Measurements from ENCODE around the gene EIF4E1B. TPM values are rescaled to one million over a fixed set of nuclear protein-coding genes. Genes with fewer than 3 reads are reported as not detected.

EIF4E1B gene
- polyA plus RNA-seq, 1 donor from 2014 or later, result 0.82 TPM

- H3K36me3 ChIP-seq (ENCODE audit: insufficient read depth, low read length), result no peaks in the 10 kb centered on the region
- no peak overlapping the region for H3K27ac ChIP-seq (ENCODE audit: low read length)
- H3F3A ChIP-seq (ENCODE audit: insufficient read depth, low read length, poor library complexity, severe bottlenecking), result no peaks in the 10 kb centered on the region
- H2AFZ ChIP-seq (ENCODE audit: low read depth, low read length), result no peak overlapping the region
- H3K27me3 ChIP-seq (ENCODE audit: insufficient read depth, low read depth, low read length), result no peaks in the 10 kb centered on the region
- no peak overlapping the region for H3K9ac ChIP-seq (ENCODE audit: low read length)
- H3K9me3 ChIP-seq (ENCODE audit: low read length), result no peaks in the 10 kb centered on the region
- TF ChIP-seq TAF1 (IDR thresholded peaks at IDR 0.05; ENCODE audit: low read depth), result no peak
- TF ChIP-seq MXI1 (conservative IDR thresholded peaks at IDR 0.05; ENCODE audit: poor library complexity, severe bottlenecking), result no peak
- TF ChIP-seq EP300 (conservative IDR thresholded peaks at IDR 0.05; ENCODE audit: poor library complexity, severe bottlenecking), result no peak
- H4K20me1 ChIP-seq (ENCODE audit: insufficient read depth), result no peaks in the 10 kb centered on the region
- H3K4me3 ChIP-seq (ENCODE audit: low read length), result no peak overlapping the region
- H3K4me2 ChIP-seq (ENCODE audit: low read length), result no peak overlapping the region
- no peaks in the 10 kb centered on the region for H3K79me2 ChIP-seq (replicated peaks; ENCODE audit: insufficient read depth, low read length)
- H3K9me2 ChIP-seq (ENCODE audit: insufficient read depth, low read length), result no peaks in the 10 kb centered on the region
These were observed 60.4 kb downstream of the EIF4E1B start for GRCh38 chr5:176690911-176691310.

- Histone ChIP-seq H4K20me1 (ENCODE audit: insufficient read depth) (no peaks in the 10 kb centered on the region), H3F3A (ENCODE audit: insufficient read depth, low read length, poor library complexity, severe bottlenecking) (no peaks in the 10 kb centered on the region), H3K9me3 (ENCODE audit: low read length) (no peaks in the 10 kb centered on the region), H3K4me2 (ENCODE audit: low read length) (no peak overlapping the region), H3K79me2 (replicated peaks; ENCODE audit: insufficient read depth, low read length) (no peaks in the 10 kb centered on the region), H2AFZ (ENCODE audit: low read depth, low read length) (no peak overlapping the region), H3K27me3 (ENCODE audit: insufficient read depth, low read depth, low read length) (no peaks in the 10 kb centered on the region), H3K27ac (ENCODE audit: low read length) (no peak overlapping the region), H3K4me3 (ENCODE audit: low read length) (no peak overlapping the region), H3K9me2 (ENCODE audit: insufficient read depth, low read length) (no peaks in the 10 kb centered on the region), H3K9ac (ENCODE audit: low read length) (no peak overlapping the region), H3K36me3 (ENCODE audit: insufficient read depth, low read length) (no peaks in the 10 kb centered on the region)
- no peak for TF ChIP-seq REST (IDR thresholded peaks at IDR 0.05; ENCODE audit: borderline replicate concordance)
- no peak for TF ChIP-seq CTCF (IDR thresholded peaks at IDR 0.05; ENCODE audit: poor library complexity, severe bottlenecking)
- TF ChIP-seq EZH2 (IDR thresholded peaks at IDR 0.05; ENCODE audit: borderline replicate concordance, insufficient read depth, low read length, poor library complexity, severe bottlenecking), result no peak
- no peak for TF ChIP-seq EP300 (conservative IDR thresholded peaks at IDR 0.05; ENCODE audit: poor library complexity, severe bottlenecking)
- TF ChIP-seq RAD21 (conservative IDR thresholded peaks at IDR 0.05), result no peak
- TF ChIP-seq TAF1 (IDR thresholded peaks at IDR 0.05; ENCODE audit: low read depth), result no peak
- no peak for TF ChIP-seq MXI1 (conservative IDR thresholded peaks at IDR 0.05; ENCODE audit: poor library complexity, severe bottlenecking)
- no peak for TF ChIP-seq SMC3 (conservative IDR thresholded peaks at IDR 0.05; ENCODE audit: poor library complexity)
- TF ChIP-seq POLR2AphosphoS5 (IDR thresholded peaks at IDR 0.05), result no peak
These were observed 61.0 kb downstream of the EIF4E1B start for GRCh38 chr5:176691524-176691923.

- Histone ChIP-seq H3F3A (ENCODE audit: insufficient read depth, low read length, poor library complexity, severe bottlenecking) (no peaks in the 10 kb centered on the region), H3K27ac (ENCODE audit: low read length) (peak overlapping the region; percentile 23), H3K9me2 (ENCODE audit: insufficient read depth, low read length) (no peaks in the 10 kb centered on the region), H3K79me2 (replicated peaks; ENCODE audit: insufficient read depth, low read length) (no peaks in the 10 kb centered on the region), H2AFZ (ENCODE audit: low read depth, low read length) (no peak overlapping the region), H3K4me2 (ENCODE audit: low read length) (no peak overlapping the region), H3K27me3 (ENCODE audit: insufficient read depth, low read depth, low read length) (no peaks in the 10 kb centered on the region), H3K9ac (ENCODE audit: low read length) (peak overlapping the region; percentile 14), H4K20me1 (ENCODE audit: insufficient read depth) (no peaks in the 10 kb centered on the region), H3K36me3 (ENCODE audit: insufficient read depth, low read length) (no peaks in the 10 kb centered on the region), H3K4me3 (ENCODE audit: low read length) (peak overlapping the region; percentile 27), H3K9me3 (ENCODE audit: low read length) (no peaks in the 10 kb centered on the region)
- no peak for TF ChIP-seq RAD21 (conservative IDR thresholded peaks at IDR 0.05)
- TF ChIP-seq POLR2AphosphoS5 (IDR thresholded peaks at IDR 0.05), result no peak
- no peak for TF ChIP-seq MXI1 (conservative IDR thresholded peaks at IDR 0.05; ENCODE audit: poor library complexity, severe bottlenecking)
- no peak for TF ChIP-seq EP300 (conservative IDR thresholded peaks at IDR 0.05; ENCODE audit: poor library complexity, severe bottlenecking)
- no peak for TF ChIP-seq TAF1 (IDR thresholded peaks at IDR 0.05; ENCODE audit: low read depth)
- no peak for TF ChIP-seq CTCF (IDR thresholded peaks at IDR 0.05; ENCODE audit: poor library complexity, severe bottlenecking)
- no peak for TF ChIP-seq EZH2 (IDR thresholded peaks at IDR 0.05; ENCODE audit: borderline replicate concordance, insufficient read depth, low read length, poor library complexity, severe bottlenecking)
- TF ChIP-seq REST (IDR thresholded peaks at IDR 0.05; ENCODE audit: borderline replicate concordance), result no peak
- no peak for TF ChIP-seq SMC3 (conservative IDR thresholded peaks at IDR 0.05; ENCODE audit: poor library complexity)
These were observed 61.9 kb downstream of the EIF4E1B start for GRCh38 chr5:176692326-176692725.

All from neural cell (in vitro differentiated cells).